ENCODE data around the gene APOL6.
"Not testable (repeated sequence)": the region's sequence is repeated elsewhere in the genome, so short reads cannot be mapped to it uniquely, and the experiment has no call there.

The APOL6 gene

GRCh38 chr22:35687461-35687860 is 39.2 kb downstream of the APOL6 start:
- no peak for DNase-seq (ENCODE audit: low read depth)
- no peak overlapping the region for H3K4me3 ChIP-seq (ENCODE audit: low read length)
- no peak for TF ChIP-seq CTCF (conservative IDR thresholded peaks at IDR 0.05; ENCODE audit: low read length)

- no peak overlapping the region for H3K4me3 ChIP-seq (ENCODE audit: low read length)
- no peak for TF ChIP-seq CTCF (conservative IDR thresholded peaks at IDR 0.05; ENCODE audit: low read length)
- DNase-seq (ENCODE audit: low read depth), result no peak
Measured at GRCh38 chr22:35688913-35689675, 40.8 kb downstream of the APOL6 start.

- no peak for DNase-seq (ENCODE audit: low read depth)
- TF ChIP-seq CTCF (conservative IDR thresholded peaks at IDR 0.05; ENCODE audit: low read length), result no peak
- H3K4me3 ChIP-seq (ENCODE audit: low read length), result no peak overlapping the region
Measured at GRCh38 chr22:35690001-35690400, 41.8 kb downstream of the APOL6 start.

- H3K4me3 ChIP-seq (ENCODE audit: low read length), result no peak overlapping the region
- no peak for TF ChIP-seq CTCF (conservative IDR thresholded peaks at IDR 0.05; ENCODE audit: low read length)
- no peak for DNase-seq (ENCODE audit: low read depth)
Measured at GRCh38 chr22:35695202-35695601, 47.0 kb downstream of the APOL6 start.

- no peak for TF ChIP-seq CTCF (conservative IDR thresholded peaks at IDR 0.05; ENCODE audit: low read length)
- no peak overlapping the region for H3K4me3 ChIP-seq (ENCODE audit: low read length)
- no peak for DNase-seq (ENCODE audit: low read depth)
Measured at GRCh38 chr22:35697142-35697541, 48.9 kb downstream of the APOL6 start.

- DNase-seq (ENCODE audit: low read depth); H3K4me3 ChIP-seq (ENCODE audit: low read length): not testable (repeated sequence)
Measured at GRCh38 chr22:35699852-35700251, 51.6 kb downstream of the APOL6 start.

GRCh38 chr22:35703861-35704584 is 55.8 kb downstream of the APOL6 start:
- DNase-seq (ENCODE audit: low read depth), result no peak
- H3K4me3 ChIP-seq (ENCODE audit: low read length), result no peak overlapping the region
- TF ChIP-seq CTCF (conservative IDR thresholded peaks at IDR 0.05; ENCODE audit: low read length), result no peak

All from AG10803 (cell line).